Measurements from ENCODE around the gene TAF4.
"Not testable (repeated sequence)": the region's sequence is repeated elsewhere in the genome, so short reads cannot be mapped to it uniquely, and the experiment has no call there.

The TAF4 gene

GRCh38 chr20:61982191-61982950 lies 83.3 kb downstream of the TAF4 start:
- no peaks in the 10 kb centered on the region for H3K9me3 ChIP-seq (ENCODE audit: control insufficient read depth, low read length)
- WGBS, 2 experiments (ENCODE audit: insufficient coverage in 2 of 2) = 86 to 90% methylated on average over 4 to 11 of the region's 18 CpGs
- H3K27ac ChIP-seq (ENCODE audit: low read depth, low read length, severe bottlenecking) = no peak overlapping the region
- H3K36me3 ChIP-seq (ENCODE audit: control insufficient read depth, insufficient read depth, low read length) = peaks cover 36% of the 10 kb centered on the region
- H3K4me3 ChIP-seq (ENCODE audit: extremely low read depth, insufficient read depth, low read length, poor library complexity, severe bottlenecking) = no peak overlapping the region
- no peaks in the 10 kb centered on the region for H3K4me1 ChIP-seq (ENCODE audit: control insufficient read depth, insufficient read depth, low read length, poor library complexity, severe bottlenecking)

GRCh38 chr20:61981691-61982090 lies 84.0 kb downstream of the TAF4 start:
- H3K9me3 ChIP-seq (ENCODE audit: control insufficient read depth, low read length); H3K4me1 ChIP-seq (ENCODE audit: control insufficient read depth, insufficient read depth, low read length, poor library complexity, severe bottlenecking); H3K27ac ChIP-seq (ENCODE audit: low read depth, low read length, severe bottlenecking); H3K4me3 ChIP-seq (ENCODE audit: extremely low read depth, insufficient read depth, low read length, poor library complexity, severe bottlenecking): not testable (repeated sequence)
- 87% methylated on average over 4 of the region's 11 CpGs; no CpG with 5 or more reads in 1 of the 2 experiments for WGBS, 2 experiments (ENCODE audit: insufficient coverage in 2 of 2)
- peaks cover 31% of the 10 kb centered on the region for H3K36me3 ChIP-seq (ENCODE audit: control insufficient read depth, insufficient read depth, low read length)

GRCh38 chr20:61980647-61981583 lies 84.8 kb downstream of the TAF4 start:
- H3K36me3 ChIP-seq (ENCODE audit: control insufficient read depth, insufficient read depth, low read length) = peaks cover 33% of the 10 kb centered on the region
- 83 to 88% methylated on average over 13 to 18 of the region's 22 CpGs for WGBS, 2 experiments (ENCODE audit: insufficient coverage in 2 of 2)

GRCh38 chr20:61979701-61980635 lies 85.7 kb downstream of the TAF4 start:
- H3K27ac ChIP-seq (ENCODE audit: low read depth, low read length, severe bottlenecking) = no peak overlapping the region
- H3K4me1 ChIP-seq (ENCODE audit: control insufficient read depth, insufficient read depth, low read length, poor library complexity, severe bottlenecking) = no peaks in the 10 kb centered on the region
- WGBS, 2 experiments (ENCODE audit: insufficient coverage in 2 of 2) = 94 to 97% methylated on average over 61 to 65 of the region's 65 CpGs
- no peak overlapping the region for H3K4me3 ChIP-seq (ENCODE audit: extremely low read depth, insufficient read depth, low read length, poor library complexity, severe bottlenecking)
- H3K9me3 ChIP-seq (ENCODE audit: control insufficient read depth, low read length) = no peaks in the 10 kb centered on the region
- H3K36me3 ChIP-seq (ENCODE audit: control insufficient read depth, insufficient read depth, low read length) = peaks cover 27% of the 10 kb centered on the region

More at GRCh38 chr20:61980647-61981583, 84.8 kb downstream of the TAF4 start:
- Histone ChIP-seq H3K4me1 (ENCODE audit: control insufficient read depth, insufficient read depth, low read length, poor library complexity, severe bottlenecking) (no peaks in the 10 kb centered on the region), H3K4me3 (ENCODE audit: extremely low read depth, insufficient read depth, low read length, poor library complexity, severe bottlenecking) (no peak overlapping the region), H3K9me3 (ENCODE audit: control insufficient read depth, low read length) (no peaks in the 10 kb centered on the region), H3K27ac (ENCODE audit: low read depth, low read length, severe bottlenecking) (no peak overlapping the region)

GRCh38 chr20:61979090-61979489 lies 86.6 kb downstream of the TAF4 start:
- Histone ChIP-seq H3K4me3 (ENCODE audit: extremely low read depth, insufficient read depth, low read length, poor library complexity, severe bottlenecking) (no peak overlapping the region), H3K27ac (ENCODE audit: low read depth, low read length, severe bottlenecking) (no peak overlapping the region), H3K9me3 (ENCODE audit: control insufficient read depth, low read length) (no peaks in the 10 kb centered on the region), H3K36me3 (ENCODE audit: control insufficient read depth, insufficient read depth, low read length) (peaks cover 32% of the 10 kb centered on the region), H3K4me1 (ENCODE audit: control insufficient read depth, insufficient read depth, low read length, poor library complexity, severe bottlenecking) (no peaks in the 10 kb centered on the region)
- 98 to 100% methylated on average over 7 to 9 of the region's 12 CpGs for WGBS, 2 experiments (ENCODE audit: insufficient coverage in 2 of 2)

GRCh38 chr20:61978491-61978890 lies 87.2 kb downstream of the TAF4 start:
- 98% methylated on average over 16 to 17 of the region's 20 CpGs for WGBS, 2 experiments (ENCODE audit: insufficient coverage in 2 of 2)
- Histone ChIP-seq H3K36me3 (ENCODE audit: control insufficient read depth, insufficient read depth, low read length) (peaks cover 34% of the 10 kb centered on the region), H3K4me1 (ENCODE audit: control insufficient read depth, insufficient read depth, low read length, poor library complexity, severe bottlenecking) (no peaks in the 10 kb centered on the region), H3K9me3 (ENCODE audit: control insufficient read depth, low read length) (no peaks in the 10 kb centered on the region), H3K4me3 (ENCODE audit: extremely low read depth, insufficient read depth, low read length, poor library complexity, severe bottlenecking) (no peak overlapping the region), H3K27ac (ENCODE audit: low read depth, low read length, severe bottlenecking) (no peak overlapping the region)

- Histone ChIP-seq H3K9me3 (ENCODE audit: control insufficient read depth, low read length) (no peaks in the 10 kb centered on the region), H3K36me3 (ENCODE audit: control insufficient read depth, insufficient read depth, low read length) (peaks cover 38% of the 10 kb centered on the region), H3K4me1 (ENCODE audit: control insufficient read depth, insufficient read depth, low read length, poor library complexity, severe bottlenecking) (no peaks in the 10 kb centered on the region), H3K4me3 (ENCODE audit: extremely low read depth, insufficient read depth, low read length, poor library complexity, severe bottlenecking) (no peak overlapping the region), H3K27ac (ENCODE audit: low read depth, low read length, severe bottlenecking) (no peak overlapping the region)
- 93 to 97% methylated on average over 9 to 10 of the region's 10 CpGs for WGBS, 2 experiments (ENCODE audit: insufficient coverage in 2 of 2)
Measured at GRCh38 chr20:61977419-61977786, 88.3 kb downstream of the TAF4 start.

GRCh38 chr20:61976644-61977418 lies 88.8 kb downstream of the TAF4 start:
- no peaks in the 10 kb centered on the region for H3K4me1 ChIP-seq (ENCODE audit: control insufficient read depth, insufficient read depth, low read length, poor library complexity, severe bottlenecking)
- H3K36me3 ChIP-seq (ENCODE audit: control insufficient read depth, insufficient read depth, low read length) = peaks cover 38% of the 10 kb centered on the region
- no peak overlapping the region for H3K27ac ChIP-seq (ENCODE audit: low read depth, low read length, severe bottlenecking)
- no peak overlapping the region for H3K4me3 ChIP-seq (ENCODE audit: extremely low read depth, insufficient read depth, low read length, poor library complexity, severe bottlenecking)
- WGBS, 2 experiments (ENCODE audit: insufficient coverage in 2 of 2) = 93% methylated on average over 21 to 41 of the region's 45 CpGs
- H3K9me3 ChIP-seq (ENCODE audit: control insufficient read depth, low read length) = no peaks in the 10 kb centered on the region

GRCh38 chr20:61976263-61976643 lies 89.4 kb downstream of the TAF4 start:
- WGBS, 2 experiments (ENCODE audit: insufficient coverage in 2 of 2) = 93 to 100% methylated on average over 2 to 8 of the region's 9 CpGs
- H3K4me3 ChIP-seq (ENCODE audit: extremely low read depth, insufficient read depth, low read length, poor library complexity, severe bottlenecking) = no peak overlapping the region
- no peaks in the 10 kb centered on the region for H3K4me1 ChIP-seq (ENCODE audit: control insufficient read depth, insufficient read depth, low read length, poor library complexity, severe bottlenecking)
- peaks cover 38% of the 10 kb centered on the region for H3K36me3 ChIP-seq (ENCODE audit: control insufficient read depth, insufficient read depth, low read length)
- H3K27ac ChIP-seq (ENCODE audit: low read depth, low read length, severe bottlenecking) = no peak overlapping the region
- no peaks in the 10 kb centered on the region for H3K9me3 ChIP-seq (ENCODE audit: control insufficient read depth, low read length)

Measured in mesodermal cell (in vitro differentiated cells).